Measurements from ENCODE around the gene KRT20. TPM values are rescaled to one million over a fixed set of nuclear protein-coding genes. Genes with fewer than 3 reads are reported as not detected.

KRT20 gene
- total RNA-seq, 1 experiment from 2014 or later = not detected

- Histone ChIP-seq H3K4me1 (ENCODE audit: insufficient read depth, low read length) (no peaks in the 10 kb centered on the region; the same call in none of the 2 replicates), H3K79me2 (ENCODE audit: insufficient read depth, low read length) (no peaks in the 10 kb centered on the region), H4K8ac (replicated peaks; ENCODE audit: insufficient read length, low read depth, low read length) (no peak overlapping the region), H4K20me1 (ENCODE audit: control insufficient read depth, insufficient read depth, insufficient read length) (no peaks in the 10 kb centered on the region), H3K14ac (ENCODE audit: insufficient read depth, low read length) (no peak overlapping the region), H3K9me3 (ENCODE audit: control insufficient read depth, low read depth, low read length) (no peaks in the 10 kb centered on the region), H3K9ac (ENCODE audit: extremely low read depth, insufficient read length, low read length) (no peak overlapping the region), H2BK120ac (ENCODE audit: low read depth, low read length, poor library complexity, severe bottlenecking) (no peak overlapping the region), H3K56ac (ENCODE audit: insufficient read length, low read depth, low read length) (no peak overlapping the region), H3T11ph (ENCODE audit: low read length) (no peak overlapping the region), H4K91ac (ENCODE audit: insufficient read length, low read depth, low read length) (no peak overlapping the region), H2AFZ (ENCODE audit: low read length) (no peak overlapping the region), H3K27me3 (ENCODE audit: insufficient read depth, low read length) (no peaks in the 10 kb centered on the region), H3K23ac (ENCODE audit: insufficient read length, low read depth, low read length) (no peak overlapping the region), H2BK12ac (ENCODE audit: insufficient read length, low read depth, low read length) (no peak overlapping the region), H2BK20ac (ENCODE audit: low read depth, low read length, poor library complexity, severe bottlenecking) (no peak overlapping the region), H3K79me1 (ENCODE audit: insufficient read depth, low read depth, low read length, poor library complexity, severe bottlenecking) (no peaks in the 10 kb centered on the region), H2BK15ac (ENCODE audit: low read depth, low read length) (no peak overlapping the region), H2AK5ac (ENCODE audit: insufficient read length, low read length) (no peak overlapping the region), H3K4me2 (ENCODE audit: insufficient read depth, insufficient read length, low read length) (no peak overlapping the region), H4K5ac (ENCODE audit: insufficient read length, low read depth, low read length) (no peak overlapping the region), H3K4ac (ENCODE audit: low read depth, low read length) (no peak overlapping the region), H3K27ac (ENCODE audit: insufficient read length, low read depth, low read length) (no peak overlapping the region), H2BK5ac (ENCODE audit: insufficient read length, low read length) (no peak overlapping the region), H3K18ac (ENCODE audit: insufficient read length, low read depth, low read length) (no peak overlapping the region), H3K23me2 (ENCODE audit: insufficient read length, low read depth, low read length, poor library complexity, severe bottlenecking) (no peaks in the 10 kb centered on the region)
- no peak for TF ChIP-seq CTCF (conservative IDR thresholded peaks at IDR 0.05)
- Mint-ChIP-seq H3K27ac (no peak overlapping the region), H3K9me3 (no peaks in the 10 kb centered on the region; a peak in 1 of 5 replicates), H3K27me3 (ENCODE audit: low read depth) (no peaks in the 10 kb centered on the region; the same call in 1 of the 2 replicates), H3K4me3 (no peak overlapping the region), H3K36me3 (ENCODE audit: insufficient read depth in 1 of 3, low read depth in 3 of 3) (no peaks in the 10 kb centered on the region; a peak in 1 of 7 replicates), H3K4me1 (peaks cover 25 to 29% of the 10 kb centered on the region in 2 experiments)
- WGBS (ENCODE audit: extremely low coverage, insufficient read length, low lambda C conversion rate) = no CpG with 5 or more reads among the region's 6 CpGs
- DNase-seq = no peak
Measured at GRCh38 chr17:40854175-40854814, 30.7 kb downstream of the KRT20 start.

Measured in H9 (cell line).